HEK293 (cell line): ENCODE data around the gene STK32C.

Source experiments
- CTCF ChIA-PET: fragments of 350-600 bp; formaldehyde crosslinking; extraction: SDS; loops from one replicate; lab custom pipeline; 2021; ENCODE audit warnings: antibody characterized with exemption; lab: Yijun Ruan, JAX
- POLR2A ChIA-PET: fragments of 300-600 bp; formaldehyde crosslinking; extraction: SDS; loops from one replicate; lab custom pipeline; 2020; ENCODE audit warnings: antibody characterized with exemption, inconsistent platforms; lab: Yijun Ruan, JAX
- H3K27ac ChIP-seq: fragments of 200-500 bp; sonication (Bioruptor generic); 2 replicates; pipeline ENCODE4 v1.5.1; 2014; ENCODE audit warnings: low read depth, low read length, control low read depth, inconsistent platforms; ENCODE audit errors: extremely low read depth
- H3K36me3 ChIP-seq, 2 experiments: fragments of 200-500 bp in 1 of 2; sonication (Bioruptor generic) in 1 of 2; 1 replicate in 1 of 2; 2 replicates in 1 of 2; pipeline ENCODE4 v1.5.1; 2014 to 2017; ENCODE audit warnings: inconsistent platforms in 2 of 2, low read length in 2 of 2; ENCODE audit not compliant: control insufficient read depth in 2 of 2, insufficient read depth in 1 of 2
- H3K4me1 ChIP-seq: fragments of 200-500 bp; sonication (Bioruptor generic); 2 replicates; pipeline ENCODE4 v1.5.1; 2014; ENCODE audit warnings: mild to moderate bottlenecking, low read length, inconsistent platforms; ENCODE audit not compliant: control insufficient read depth, insufficient read depth
- H3K4me3 ChIP-seq: 2 replicates; pipeline ENCODE4 v1.5.1; 2011; ENCODE audit warnings: low read depth, mild to moderate bottlenecking, control low read depth, low read length, moderate library complexity
- H3K9me3 ChIP-seq: fragments of 200-500 bp; sonication (Bioruptor generic); 2 replicates; pipeline ENCODE4 v1.5.1; 2014; ENCODE audit warnings: low read depth, low read length, inconsistent platforms; ENCODE audit not compliant: control insufficient read depth, insufficient read depth
- HOXA7 ChIP-seq: sonication (generic); formaldehyde crosslinking; IDR thresholded peaks from 2 replicates; pipeline ENCODE4 v1.8.1; 2022; ENCODE audit warnings: missing genetic modification reagents, borderline replicate concordance
- KLF8 ChIP-seq: fragments of 450-650 bp; formaldehyde crosslinking; IDR thresholded peaks from 2 replicates; pipeline ENCODE4 v1.5.1; 2016; ENCODE audit warnings: missing biosample characterization, missing genetic modification characterization
- KLF9 ChIP-seq: fragments of 450-650 bp; formaldehyde crosslinking; IDR thresholded peaks from 2 replicates; pipeline ENCODE4 v1.5.1; 2016; ENCODE audit warnings: missing biosample characterization, missing genetic modification characterization, low read depth
- RBAK ChIP-seq: fragments of 450-650 bp; formaldehyde crosslinking; IDR thresholded peaks from 2 replicates; pipeline ENCODE4 v1.5.1; 2016; ENCODE audit warnings: missing biosample characterization, missing genetic modification characterization
- SP3 ChIP-seq: fragments of 450-650 bp; formaldehyde crosslinking; IDR thresholded peaks from 2 replicates; pipeline ENCODE4 v1.5.1; 2016; ENCODE audit warnings: missing biosample characterization, missing genetic modification characterization
- TSHZ1 ChIP-seq: fragments of 450-650 bp; formaldehyde crosslinking; IDR thresholded peaks from 2 replicates; pipeline ENCODE4 v1.5.1; 2016; ENCODE audit warnings: missing biosample characterization, missing genetic modification characterization, borderline replicate concordance
- ZBTB17 ChIP-seq: fragments of 450-650 bp; formaldehyde crosslinking; IDR thresholded peaks from 2 replicates; pipeline ENCODE4 v1.5.1; 2016; ENCODE audit warnings: missing biosample characterization, missing genetic modification characterization
- ZNF169 ChIP-seq: fragments of 450-650 bp; formaldehyde crosslinking; IDR thresholded peaks from 2 replicates; pipeline ENCODE4 v1.5.1; 2016; ENCODE audit warnings: missing biosample characterization, missing genetic modification characterization
- ZNF175 ChIP-seq: fragments of 450-650 bp; formaldehyde crosslinking; IDR thresholded peaks from 2 replicates; pipeline ENCODE4 v1.5.1; 2016; ENCODE audit warnings: missing biosample characterization, missing genetic modification characterization
- ZNF19 ChIP-seq: fragments of 450-650 bp; formaldehyde crosslinking; IDR thresholded peaks from 2 replicates; pipeline ENCODE4; 2016; ENCODE audit warnings: missing biosample characterization, missing genetic modification characterization, low read depth
- ZNF211 ChIP-seq: fragments of 450-650 bp; formaldehyde crosslinking; IDR thresholded peaks from 2 replicates; pipeline ENCODE4 v1.5.1; 2016; ENCODE audit warnings: low read depth, missing biosample characterization, missing genetic modification characterization
- ZNF24 ChIP-seq: fragments of 450-650 bp; formaldehyde crosslinking; IDR thresholded peaks from 2 replicates; pipeline ENCODE4 v1.5.1; 2016; ENCODE audit warnings: missing biosample characterization, missing genetic modification characterization
- ZNF266 ChIP-seq: fragments of 450-650 bp; formaldehyde crosslinking; IDR thresholded peaks from 2 replicates; pipeline ENCODE4 v1.5.1; 2016; ENCODE audit warnings: missing biosample characterization, missing genetic modification characterization, low read depth
- ZNF391 ChIP-seq: fragments of 450-650 bp; formaldehyde crosslinking; IDR thresholded peaks from 2 replicates; pipeline ENCODE4 v1.5.1; 2016; ENCODE audit warnings: low read depth, missing biosample characterization, missing genetic modification characterization, borderline replicate concordance
- ZNF521 ChIP-seq: fragments of 450-650 bp; formaldehyde crosslinking; IDR thresholded peaks from 2 replicates; pipeline ENCODE4 v1.5.1; 2017; ENCODE audit warnings: missing biosample characterization, mild to moderate bottlenecking, missing genetic modification characterization
- ZNF610 ChIP-seq: fragments of 450-650 bp; formaldehyde crosslinking; IDR thresholded peaks from 2 replicates; pipeline ENCODE4 v1.5.1; 2016; ENCODE audit warnings: missing biosample characterization, missing genetic modification characterization, borderline replicate concordance
- ZNF623 ChIP-seq: fragments of 450-650 bp; formaldehyde crosslinking; IDR thresholded peaks from 2 replicates; pipeline ENCODE4 v1.5.1; 2016; ENCODE audit warnings: missing biosample characterization, missing genetic modification characterization
- ZNF660 ChIP-seq: fragments of 450-650 bp; IDR thresholded peaks from 2 replicates; pipeline ENCODE4 v1.5.1; 2018; ENCODE audit warnings: missing biosample characterization, mild to moderate bottlenecking, missing genetic modification characterization
- ZNF707 ChIP-seq: fragments of 450-650 bp; formaldehyde crosslinking; IDR thresholded peaks from 2 replicates; pipeline ENCODE4 v1.5.1; 2016; ENCODE audit warnings: missing biosample characterization, missing genetic modification characterization
- ZNF791 ChIP-seq: fragments of 450-650 bp; formaldehyde crosslinking; IDR thresholded peaks from 2 replicates; pipeline ENCODE4 v1.5.1; 2016; ENCODE audit warnings: missing biosample characterization, missing genetic modification characterization
- ZSCAN18 ChIP-seq: fragments of 450-650 bp; formaldehyde crosslinking; IDR thresholded peaks from 2 replicates; pipeline ENCODE4 v1.5.1; 2016; ENCODE audit warnings: missing biosample characterization, missing genetic modification characterization
- ZXDB ChIP-seq: fragments of 450-650 bp; formaldehyde crosslinking; IDR thresholded peaks from 2 replicates; pipeline ENCODE4 v1.5.1; 2016; ENCODE audit warnings: missing biosample characterization, missing genetic modification characterization
- TF ChIP-seq, protein P1 (sequence below): fragments of 450-650 bp; formaldehyde crosslinking; optimal IDR thresholded peaks from 2 replicates; pipeline ENCODE3; 2016; ENCODE audit warnings: missing biosample characterization, mild to moderate bottlenecking, missing genetic modification characterization
- TF ChIP-seq, protein P2 (sequence below): fragments of 450-650 bp; formaldehyde crosslinking; IDR thresholded peaks from 2 replicates; pipeline ENCODE4; 2016; ENCODE audit warnings: missing biosample characterization, missing genetic modification characterization
- TF ChIP-seq, protein P3 (sequence below): fragments of 450-650 bp; formaldehyde crosslinking; IDR thresholded peaks from 2 replicates; pipeline ENCODE4 v1.5.1; 2016; ENCODE audit warnings: missing biosample characterization, missing genetic modification characterization
- TF ChIP-seq, protein P4 (sequence below): fragments of 450-650 bp; formaldehyde crosslinking; IDR thresholded peaks from 2 replicates; pipeline ENCODE4 v1.5.1; 2016; ENCODE audit warnings: missing biosample characterization, missing genetic modification characterization
- TF ChIP-seq, protein P5 (sequence below): fragments of 450-650 bp; formaldehyde crosslinking; IDR thresholded peaks from 2 replicates; pipeline ENCODE4 v1.5.1; 2016; ENCODE audit warnings: missing biosample characterization, missing genetic modification characterization

STK32C gene

DNA sequence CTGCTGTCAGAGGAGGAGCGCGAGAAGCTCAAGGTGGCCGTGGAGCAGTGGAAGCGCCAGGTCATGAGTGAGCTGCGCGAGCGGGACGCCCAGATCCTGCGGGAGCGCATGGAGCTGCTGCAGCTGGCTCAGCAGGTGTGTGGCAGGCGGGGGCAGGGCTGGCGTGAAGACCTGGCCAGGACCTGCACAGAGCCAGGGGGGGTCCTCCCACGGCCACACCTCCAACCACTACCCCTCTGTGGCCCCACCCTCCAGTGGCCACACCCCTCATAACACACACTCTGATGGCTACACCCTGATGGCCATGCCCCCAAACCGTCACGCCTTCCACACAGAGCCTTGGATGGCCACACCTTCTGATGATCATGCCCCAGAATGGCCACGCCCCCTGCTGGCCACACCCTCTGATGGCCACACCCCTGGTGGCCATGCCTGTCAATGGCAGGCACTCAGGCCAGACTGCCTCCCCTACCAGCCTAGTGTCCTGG is 144.4 kb downstream of the STK32C start:
- Histone ChIP-seq H3K4me3 (no peak overlapping the region), H3K9me3 (no peaks in the 10 kb centered on the region), H3K27ac (no peak overlapping the region), H3K4me1 (no peaks in the 10 kb centered on the region; the same call in 1 of the 2 replicates), H3K36me3 (no peaks in the 10 kb centered on the region)
- CTCF ChIA-PET = interaction anchor here (1.7 kb wide), 1 partner anchor 21 kb away, joined by 7 read pairs; no protein-coding TSS in a partner anchor
- POLR2A ChIA-PET = no interaction called here
- TF ChIP-seq HOXA7 (CRISPR knock-in tag) (no peak), ZNF169 (tag by site-specific recombination) (no peak), RBAK (tag by site-specific recombination) (no peak), ZNF791 (tag by site-specific recombination) (no peak), SP3 (peak; percentile 81), KLF9 (peak; percentile 95), TSHZ1 (tag by site-specific recombination) (no peak), ZXDB (tag by site-specific recombination) (no peak), ZNF521 (tag by site-specific recombination) (no peak), ZBTB17 (tag by site-specific recombination) (peak; percentile 41; the same call in 1 of the 2 replicates), ZNF211 (no peak), ZNF175 (no peak), ZNF660 (tag by site-specific recombination) (no peak), ZNF623 (tag by site-specific recombination) (no peak), ZNF391 (tag by site-specific recombination) (no peak), KLF8 (peak; percentile 87; the same call in 1 of the 2 replicates), ZNF19 (no peak), ZNF24 (tag by site-specific recombination) (no peak), ZNF610 (no peak), ZNF266 (tag by site-specific recombination) (no peak), ZNF707 (tag by site-specific recombination) (no peak), ZSCAN18 (tag by site-specific recombination) (no peak)
- TF ChIP-seq, protein P1, sequence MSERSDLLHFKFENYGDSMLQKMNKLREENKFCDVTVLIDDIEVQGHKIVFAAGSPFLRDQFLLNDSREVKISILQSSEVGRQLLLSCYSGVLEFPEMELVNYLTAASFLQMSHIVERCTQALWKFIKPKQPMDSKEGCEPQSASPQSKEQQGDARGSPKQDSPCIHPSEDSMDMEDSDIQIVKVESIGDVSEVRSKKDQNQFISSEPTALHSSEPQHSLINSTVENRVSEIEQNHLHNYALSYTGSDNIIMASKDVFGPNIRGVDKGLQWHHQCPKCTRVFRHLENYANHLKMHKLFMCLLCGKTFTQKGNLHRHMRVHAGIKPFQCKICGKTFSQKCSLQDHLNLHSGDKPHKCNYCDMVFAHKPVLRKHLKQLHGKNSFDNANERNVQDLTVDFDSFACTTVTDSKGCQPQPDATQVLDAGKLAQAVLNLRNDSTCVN (tag by site-specific recombination) = no peak
- TF ChIP-seq, protein P2, sequence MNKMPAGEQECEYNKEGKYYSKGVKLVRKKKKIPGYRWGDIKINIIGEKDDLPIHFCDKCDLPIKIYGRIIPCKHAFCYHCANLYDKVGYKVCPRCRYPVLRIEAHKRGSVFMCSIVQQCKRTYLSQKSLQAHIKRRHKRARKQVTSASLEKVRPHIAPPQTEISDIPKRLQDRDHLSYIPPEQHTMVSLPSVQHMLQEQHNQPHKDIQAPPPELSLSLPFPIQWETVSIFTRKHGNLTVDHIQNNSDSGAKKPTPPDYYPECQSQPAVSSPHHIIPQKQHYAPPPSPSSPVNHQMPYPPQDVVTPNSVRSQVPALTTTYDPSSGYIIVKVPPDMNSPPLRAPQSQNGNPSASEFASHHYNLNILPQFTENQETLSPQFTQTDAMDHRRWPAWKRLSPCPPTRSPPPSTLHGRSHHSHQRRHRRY (tag by site-specific recombination) = no peak
- TF ChIP-seq, protein P3, sequence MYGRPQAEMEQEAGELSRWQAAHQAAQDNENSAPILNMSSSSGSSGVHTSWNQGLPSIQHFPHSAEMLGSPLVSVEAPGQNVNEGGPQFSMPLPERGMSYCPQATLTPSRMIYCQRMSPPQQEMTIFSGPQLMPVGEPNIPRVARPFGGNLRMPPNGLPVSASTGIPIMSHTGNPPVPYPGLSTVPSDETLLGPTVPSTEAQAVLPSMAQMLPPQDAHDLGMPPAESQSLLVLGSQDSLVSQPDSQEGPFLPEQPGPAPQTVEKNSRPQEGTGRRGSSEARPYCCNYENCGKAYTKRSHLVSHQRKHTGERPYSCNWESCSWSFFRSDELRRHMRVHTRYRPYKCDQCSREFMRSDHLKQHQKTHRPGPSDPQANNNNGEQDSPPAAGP (tag by site-specific recombination) = peak; percentile 81
- TF ChIP-seq, protein P4, sequence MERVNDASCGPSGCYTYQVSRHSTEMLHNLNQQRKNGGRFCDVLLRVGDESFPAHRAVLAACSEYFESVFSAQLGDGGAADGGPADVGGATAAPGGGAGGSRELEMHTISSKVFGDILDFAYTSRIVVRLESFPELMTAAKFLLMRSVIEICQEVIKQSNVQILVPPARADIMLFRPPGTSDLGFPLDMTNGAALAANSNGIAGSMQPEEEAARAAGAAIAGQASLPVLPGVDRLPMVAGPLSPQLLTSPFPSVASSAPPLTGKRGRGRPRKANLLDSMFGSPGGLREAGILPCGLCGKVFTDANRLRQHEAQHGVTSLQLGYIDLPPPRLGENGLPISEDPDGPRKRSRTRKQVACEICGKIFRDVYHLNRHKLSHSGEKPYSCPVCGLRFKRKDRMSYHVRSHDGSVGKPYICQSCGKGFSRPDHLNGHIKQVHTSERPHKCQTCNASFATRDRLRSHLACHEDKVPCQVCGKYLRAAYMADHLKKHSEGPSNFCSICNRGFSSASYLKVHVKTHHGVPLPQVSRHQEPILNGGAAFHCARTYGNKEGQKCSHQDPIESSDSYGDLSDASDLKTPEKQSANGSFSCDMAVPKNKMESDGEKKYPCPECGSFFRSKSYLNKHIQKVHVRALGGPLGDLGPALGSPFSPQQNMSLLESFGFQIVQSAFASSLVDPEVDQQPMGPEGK (tag by site-specific recombination) = 0 out of 2 replicates have a peak, but pooled peaks have one; percentile 19
- TF ChIP-seq, protein P5, sequence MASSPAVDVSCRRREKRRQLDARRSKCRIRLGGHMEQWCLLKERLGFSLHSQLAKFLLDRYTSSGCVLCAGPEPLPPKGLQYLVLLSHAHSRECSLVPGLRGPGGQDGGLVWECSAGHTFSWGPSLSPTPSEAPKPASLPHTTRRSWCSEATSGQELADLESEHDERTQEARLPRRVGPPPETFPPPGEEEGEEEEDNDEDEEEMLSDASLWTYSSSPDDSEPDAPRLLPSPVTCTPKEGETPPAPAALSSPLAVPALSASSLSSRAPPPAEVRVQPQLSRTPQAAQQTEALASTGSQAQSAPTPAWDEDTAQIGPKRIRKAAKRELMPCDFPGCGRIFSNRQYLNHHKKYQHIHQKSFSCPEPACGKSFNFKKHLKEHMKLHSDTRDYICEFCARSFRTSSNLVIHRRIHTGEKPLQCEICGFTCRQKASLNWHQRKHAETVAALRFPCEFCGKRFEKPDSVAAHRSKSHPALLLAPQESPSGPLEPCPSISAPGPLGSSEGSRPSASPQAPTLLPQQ = no peak
